Fibroblast of lung (primary cell): ENCODE results near the gene IL19. TPM values are rescaled to one million over a fixed set of nuclear protein-coding genes. Genes with fewer than 3 reads are reported as not detected.
"Not testable (repeated sequence)": the region's sequence is repeated elsewhere in the genome, so short reads cannot be mapped to it uniquely, and the experiment has no call there.

ENCODE experiments used
- DNase-seq, 2 donors: peaks; one replicate each; pipeline versions ENCODE4 v3.0.0 to v3.0.0-alpha.2; 2010; ENCODE audit warnings: low read depth in 2 of 2
- H2AFZ ChIP-seq: 2 replicates; pipeline ENCODE4 v1.5.1; 2012; ENCODE audit warnings: low read length, control low read depth, inconsistent platforms
- H3K27ac ChIP-seq: 2 replicates; pipeline ENCODE4 v1.5.1; 2011; ENCODE audit warnings: low read length, control low read depth; ENCODE audit not compliant: insufficient read depth
- H3K27me3 ChIP-seq: 2 replicates; pipeline ENCODE4 v1.5.1; 2011; ENCODE audit warnings: mild to moderate bottlenecking, low read length; ENCODE audit not compliant: control insufficient read depth, insufficient read depth
- H3K36me3 ChIP-seq: 2 replicates; pipeline ENCODE4 v1.5.1; 2011; ENCODE audit warnings: low read length; ENCODE audit not compliant: control insufficient read depth, insufficient read depth
- H3K4me1 ChIP-seq: 2 replicates; pipeline ENCODE4 v1.5.1; 2011; ENCODE audit warnings: low read length; ENCODE audit not compliant: control insufficient read depth, insufficient read depth; ENCODE audit errors: extremely low read depth
- H3K4me2 ChIP-seq: 2 replicates; pipeline ENCODE4 v1.5.1; 2011; ENCODE audit warnings: low read length, control low read depth; ENCODE audit not compliant: insufficient read depth; ENCODE audit errors: extremely low read depth
- H3K4me3 ChIP-seq, 4 experiments: fragments of 200-600 bp in 1 of 4; sonication (generic) in 1 of 4; replicated peaks in 1 of 4; 2 replicates each; pipeline ENCODE4 v1.5.1; 2011 to 2016; ENCODE audit warnings: low read length in 4 of 4, low read depth in 3 of 4, mild to moderate bottlenecking in 3 of 4, control low read depth in 2 of 4, inconsistent platforms in 1 of 4, mixed read lengths in 1 of 4; ENCODE audit not compliant: insufficient read depth in 1 of 4; ENCODE audit errors: control extremely low read depth in 1 of 4
- H3K79me2 ChIP-seq: 2 replicates; pipeline ENCODE4 v1.5.1; 2012; ENCODE audit warnings: mild to moderate bottlenecking, low read length, inconsistent platforms; ENCODE audit not compliant: control insufficient read depth, insufficient read depth
- H3K9ac ChIP-seq: 2 replicates; pipeline ENCODE4 v1.5.1; 2011; ENCODE audit warnings: mild to moderate bottlenecking, low read length, control low read depth; ENCODE audit not compliant: insufficient read depth
- H3K9me3 ChIP-seq: 2 replicates; pipeline ENCODE4 v1.5.1; 2012; ENCODE audit warnings: low read depth, low read length; ENCODE audit not compliant: control insufficient read depth, insufficient read depth
- H4K20me1 ChIP-seq: 2 replicates; pipeline ENCODE4 v1.5.1; 2011; ENCODE audit warnings: low read length; ENCODE audit not compliant: control insufficient read depth, insufficient read depth; ENCODE audit errors: extremely low read depth
- CTCF ChIP-seq, 2 donors: IDR thresholded peaks in 1 of 2; conservative IDR thresholded peaks in 1 of 2; 1 replicate in 1 of 2; 2 replicates in 1 of 2; pipeline ENCODE4 v1.5.1; 2011 to 2012; ENCODE audit warnings: low read length in 2 of 2, control low read depth in 1 of 2, inconsistent platforms in 1 of 2, low read depth in 1 of 2, mild to moderate bottlenecking in 1 of 2
- EZH2 ChIP-seq: IDR thresholded peaks from 2 replicates; pipeline ENCODE4 v1.5.1; 2012; ENCODE audit warnings: low read length, control low read depth, mild to moderate bottlenecking; ENCODE audit errors: missing control alignments
- polyA plus RNA-seq, 2 donors: library from polyadenylated mRNA; depleted of rRNA in 1 of 2; stranded (reverse) in 1 of 2; unstranded in 1 of 2; fragments of >200 nt; gene quantifications; 2 replicates each; pipeline ENCODE4 v1.2.1, GENCODE V29; 2011 to 2012; ENCODE audit warnings: missing spikeins in 1 of 2
- total RNA-seq: library from RNA; depleted of rRNA; stranded (reverse); fragments of >200 nt; gene quantifications from 2 replicates; pipeline ENCODE4 v1.2.1, GENCODE V29; 2014

Gene IL19
- total and polyA plus RNA-seq, 2 donors (not counting 1 experiment from before 2014, with no cell fraction given) = not detected

DNA sequence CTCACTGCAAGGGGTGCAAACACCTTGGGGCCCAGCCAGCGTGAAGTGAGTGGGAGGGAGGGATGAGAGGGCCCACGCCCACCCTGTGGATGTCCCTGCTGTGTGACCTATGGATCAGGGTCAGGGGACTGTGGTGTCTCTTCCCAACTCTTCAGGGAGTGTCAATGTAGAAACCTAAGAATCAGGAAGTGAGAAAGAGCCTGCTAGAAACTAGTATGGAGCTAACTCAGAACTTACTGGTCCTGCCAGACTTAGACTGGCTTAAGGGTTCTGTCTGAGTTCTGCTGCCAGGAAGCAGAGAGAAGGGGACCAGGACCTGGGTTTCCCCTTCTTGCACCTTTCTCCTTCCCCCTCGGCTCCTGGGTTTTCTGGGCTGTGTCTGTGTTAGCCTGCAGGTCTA is 3.5 kb downstream of the IL19 start:
- H4K20me1 ChIP-seq = no peaks in the 10 kb centered on the region
- no peak for TF ChIP-seq EZH2
- no peak for TF ChIP-seq CTCF (conservative IDR thresholded peaks at IDR 0.05 in 1 of 2, IDR thresholded peaks at IDR 0.05 in 1 of 2; ENCODE audit: low read depth in 1 of 2, low read length in 2 of 2)
- no peak overlapping the region for H3K4me2 ChIP-seq
- no peak for DNase-seq
- no peak overlapping the region for H3K4me3 ChIP-seq
- H3K36me3 ChIP-seq = no peaks in the 10 kb centered on the region
- no peak overlapping the region for H2AFZ ChIP-seq
- H3K9ac ChIP-seq = no peak overlapping the region
- no peaks in the 10 kb centered on the region for H3K4me1 ChIP-seq
- no peaks in the 10 kb centered on the region for H3K9me3 ChIP-seq
- no peak overlapping the region for H3K27ac ChIP-seq
- H3K27me3 ChIP-seq = no peaks in the 10 kb centered on the region
- no peaks in the 10 kb centered on the region for H3K79me2 ChIP-seq

- Histone ChIP-seq H3K79me2 (no peaks in the 10 kb centered on the region), H3K4me1 (no peaks in the 10 kb centered on the region), H3K27ac (no peak overlapping the region), H2AFZ (no peak overlapping the region), H3K4me2 (no peak overlapping the region), H3K4me3 (no peak overlapping the region), H3K9ac (no peak overlapping the region), H3K36me3 (no peaks in the 10 kb centered on the region), H4K20me1 (no peaks in the 10 kb centered on the region), H3K27me3 (no peaks in the 10 kb centered on the region), H3K9me3 (no peaks in the 10 kb centered on the region)
- no peak for TF ChIP-seq EZH2
- no peak for TF ChIP-seq CTCF (conservative IDR thresholded peaks at IDR 0.05 in 1 of 2, IDR thresholded peaks at IDR 0.05 in 1 of 2; ENCODE audit: low read depth in 1 of 2, low read length in 2 of 2)
- peak; percentile 9 to 17 for DNase-seq
Observed at GRCh38 chr1:206776229-206776628, 5.7 kb downstream of the IL19 start.

DNA sequence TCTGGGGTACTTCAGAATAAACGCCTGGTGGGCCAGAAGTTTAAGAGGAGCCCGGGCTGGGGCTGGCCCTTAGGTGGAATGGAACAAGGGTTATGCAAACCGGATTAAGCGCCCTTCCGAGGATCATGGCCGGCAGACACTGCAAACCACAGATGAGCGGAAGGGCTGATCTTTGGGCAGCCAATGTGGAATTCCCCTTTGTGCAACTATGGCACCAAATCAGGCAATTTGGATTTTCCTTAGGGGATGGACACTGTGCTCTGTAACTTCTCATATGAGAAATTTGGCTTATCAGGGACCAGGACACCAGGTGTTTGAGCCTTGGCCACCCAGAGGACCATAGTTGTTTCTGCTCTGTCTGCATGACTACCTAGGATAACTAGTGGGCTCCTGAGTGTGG is 7.5 kb downstream of the IL19 start:
- H3K27ac ChIP-seq = no peak overlapping the region
- no peaks in the 10 kb centered on the region for H3K4me1 ChIP-seq
- no peak overlapping the region for H3K4me3 ChIP-seq
- no peak overlapping the region for H3K4me2 ChIP-seq
- no peaks in the 10 kb centered on the region for H3K27me3 ChIP-seq
- TF ChIP-seq CTCF (conservative IDR thresholded peaks at IDR 0.05 in 1 of 2, IDR thresholded peaks at IDR 0.05 in 1 of 2; ENCODE audit: low read depth in 1 of 2, low read length in 2 of 2) (no peak), EZH2 (no peak)
- no peak overlapping the region for H2AFZ ChIP-seq
- no peaks in the 10 kb centered on the region for H3K9me3 ChIP-seq
- no peaks in the 10 kb centered on the region for H4K20me1 ChIP-seq
- no peak for DNase-seq
- H3K9ac ChIP-seq = no peak overlapping the region
- H3K36me3 ChIP-seq = no peaks in the 10 kb centered on the region
- no peaks in the 10 kb centered on the region for H3K79me2 ChIP-seq

- H3K4me3 ChIP-seq, H2AFZ ChIP-seq, H4K20me1 ChIP-seq, DNase-seq, H3K36me3 ChIP-seq, H3K4me2 ChIP-seq, H3K27ac ChIP-seq, H3K9ac ChIP-seq, H3K9me3 ChIP-seq, H3K79me2 ChIP-seq, H3K4me1 ChIP-seq, H3K27me3 ChIP-seq: not testable (repeated sequence)
Observed at GRCh38 chr1:206778911-206779310, 8.3 kb downstream of the IL19 start.
